ENCODE results near the gene EFNB2. TPM values are rescaled to one million over a fixed set of nuclear protein-coding genes. Genes with fewer than 3 reads are reported as not detected.

EFNB2 gene
- total RNA-seq, 4 donors from 2014 or later = 46.8 to 84.2 (median 77.6) TPM

DNA sequence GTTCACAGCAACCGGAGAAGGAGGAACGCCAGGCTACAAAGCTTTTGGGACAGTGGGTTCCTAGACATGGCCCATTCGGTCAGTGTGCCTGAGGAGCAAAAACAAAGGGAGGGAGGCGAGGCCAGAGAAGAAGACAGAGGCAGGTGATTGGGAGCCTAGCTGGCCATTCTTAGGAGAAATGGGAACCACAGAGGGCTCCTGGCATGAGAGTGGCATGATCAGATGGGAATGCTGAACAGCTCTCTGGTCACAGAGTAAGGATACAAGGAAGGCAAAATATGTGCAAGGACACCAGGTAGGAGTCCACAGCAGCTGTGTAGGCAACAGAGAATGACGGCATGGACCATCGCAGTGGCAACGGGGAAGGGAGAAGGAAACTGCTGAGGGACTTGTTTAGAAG is 82.4 kb downstream of the EFNB2 start:
- no peak for DNase-seq
- H3K36me3 ChIP-seq = no peaks in the 10 kb centered on the region
- in situ Hi-C loops (cut with MboI; ENCODE audit: low pct_ligation_motif_present in 1 of 4, low pct_unique_long_range_greater_than_20kb in 1 of 4, low sequenced_read_pairs in 3 of 4) = no loop called here
- WGBS, 2 donors (ENCODE audit: low coverage in 1 of 2) = 90 to 91% methylated on average over 7 of the region's 7 CpGs
- no peaks in the 10 kb centered on the region for H3K4me1 ChIP-seq
- TF ChIP-seq CTCF (IDR thresholded peaks at IDR 0.05) (no peak), POLR2A (IDR thresholded peaks at IDR 0.05) (no peak), EP300 (IDR thresholded peaks at IDR 0.05; ENCODE audit: low read depth) (no peak), POLR2AphosphoS5 (IDR thresholded peaks at IDR 0.05) (no peak)
- H3K9me3 ChIP-seq = no peaks in the 10 kb centered on the region
- no peaks in the 10 kb centered on the region for H3K27me3 ChIP-seq
- no peak overlapping the region for H3K4me3 ChIP-seq
- no peak overlapping the region for H3K27ac ChIP-seq
- intact Hi-C loops (cut with DNase I; ENCODE audit: low total_unique reads) = no loop called here

DNA sequence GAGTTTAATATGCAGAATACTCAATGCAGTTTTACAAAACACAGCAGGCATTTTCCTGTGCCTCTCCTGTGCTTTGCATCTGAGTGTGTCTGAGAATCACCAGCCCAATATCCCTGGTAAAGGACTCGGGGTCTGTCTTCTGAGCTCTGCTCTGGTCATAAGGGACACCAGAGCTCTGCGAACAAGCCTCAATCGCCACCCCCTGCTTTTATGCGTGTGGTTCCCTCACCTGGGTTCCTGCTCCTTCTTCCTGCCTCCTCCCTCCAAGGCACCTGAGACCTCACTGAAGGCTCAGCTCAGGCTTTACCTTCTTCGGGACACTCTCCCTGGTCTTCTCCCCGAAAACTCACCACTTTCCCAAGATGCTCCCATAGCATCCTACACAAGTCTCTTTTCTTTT is 84.5 kb downstream of the EFNB2 start:
- 83 to 92% methylated on average over 5 to 6 of the region's 6 CpGs for WGBS, 2 donors (ENCODE audit: low coverage in 1 of 2)
- in situ Hi-C loops (cut with MboI; ENCODE audit: low pct_ligation_motif_present in 1 of 4, low pct_unique_long_range_greater_than_20kb in 1 of 4, low sequenced_read_pairs in 3 of 4) (no loop called here), intact Hi-C loops (cut with DNase I; ENCODE audit: low total_unique reads) (no loop called here)
- no peaks in the 10 kb centered on the region for H3K36me3 ChIP-seq
- no peak for DNase-seq
- no peak overlapping the region for H3K27ac ChIP-seq
- H3K27me3 ChIP-seq = no peaks in the 10 kb centered on the region
- H3K9me3 ChIP-seq = no peaks in the 10 kb centered on the region
- no peaks in the 10 kb centered on the region for H3K4me1 ChIP-seq
- no peak overlapping the region for H3K4me3 ChIP-seq
- TF ChIP-seq CTCF (IDR thresholded peaks at IDR 0.05) (no peak), EP300 (IDR thresholded peaks at IDR 0.05; ENCODE audit: low read depth) (no peak), POLR2A (IDR thresholded peaks at IDR 0.05) (no peak), POLR2AphosphoS5 (IDR thresholded peaks at IDR 0.05) (no peak)

- Histone ChIP-seq H3K36me3 (no peaks in the 10 kb centered on the region), H3K27ac (no peak overlapping the region), H3K4me3 (no peak overlapping the region), H3K9me3 (no peaks in the 10 kb centered on the region), H3K4me1 (no peaks in the 10 kb centered on the region), H3K27me3 (no peaks in the 10 kb centered on the region)
- DNase-seq = no peak
- intact Hi-C loops (cut with DNase I; ENCODE audit: low total_unique reads) = no loop called here
- in situ Hi-C loops (cut with MboI; ENCODE audit: low pct_ligation_motif_present in 1 of 4, low pct_unique_long_range_greater_than_20kb in 1 of 4, low sequenced_read_pairs in 3 of 4) = no loop called here
- TF ChIP-seq CTCF (IDR thresholded peaks at IDR 0.05) = no peak
- no peak for TF ChIP-seq EP300 (IDR thresholded peaks at IDR 0.05; ENCODE audit: low read depth)
- 93 to 94% methylated on average over 4 of the region's 4 CpGs for WGBS, 2 donors (ENCODE audit: low coverage in 1 of 2)
These were observed 86.4 kb downstream of the EFNB2 start for GRCh38 chr13:106449096-106449495.

GRCh38 chr13:106445996-106446395 is 89.5 kb downstream of the EFNB2 start:
- in situ Hi-C loops (cut with MboI; ENCODE audit: low pct_ligation_motif_present in 1 of 4, low pct_unique_long_range_greater_than_20kb in 1 of 4, low sequenced_read_pairs in 3 of 4) (no loop called here), intact Hi-C loops (cut with DNase I; ENCODE audit: low total_unique reads) (no loop called here)
- no peak overlapping the region for H3K4me3 ChIP-seq
- H3K27ac ChIP-seq = no peak overlapping the region
- WGBS, 2 donors (ENCODE audit: low coverage in 1 of 2) = 85 to 94% methylated on average over 3 to 4 of the region's 4 CpGs
- no peaks in the 10 kb centered on the region for H3K36me3 ChIP-seq
- no peaks in the 10 kb centered on the region for H3K4me1 ChIP-seq
- no peaks in the 10 kb centered on the region for H3K9me3 ChIP-seq
- no peaks in the 10 kb centered on the region for H3K27me3 ChIP-seq
- TF ChIP-seq CTCF (IDR thresholded peaks at IDR 0.05) = no peak
- no peak for TF ChIP-seq POLR2A (IDR thresholded peaks at IDR 0.05)
- no peak for DNase-seq
